CD4-positive, CD25-positive, alpha-beta regulatory T cell (primary cell): ENCODE measurements around the gene CRYGB. TPM values are rescaled to one million over a fixed set of nuclear protein-coding genes. Genes with fewer than 3 reads are reported as not detected.
A peak's percentile ranks its signal among the peaks of the same experiment; 100 is the strongest.
"Not testable (repeated sequence)": the region's sequence is repeated elsewhere in the genome, so short reads cannot be mapped to it uniquely, and the experiment has no call there.

ENCODE experiments used
- ATAC-seq, 2 donors: fragments of 150-1000 bp; cut with Tn5 transposase; one replicate each; pipeline ENCODE4 v1.10.0; 2021; ENCODE audit warnings: low read depth in 2 of 2, moderate number of reproducible peaks in 2 of 2, moderate library complexity in 1 of 2
- DNase-seq, 3 donors: peaks; one replicate each; pipeline versions ENCODE4 v3.0.0 to v3.0.0-alpha.2; 2012 to 2022; ENCODE audit warnings: mixed read lengths in 1 of 3
- H3K27ac ChIP-seq: one replicate; pipeline ENCODE4 v1.7.0; 2013; ENCODE audit warnings: mild to moderate bottlenecking, low read length; ENCODE audit not compliant: insufficient read depth, poor library complexity, severe bottlenecking
- H3K27me3 ChIP-seq: one replicate; pipeline ENCODE4 v1.7.0; 2013; ENCODE audit warnings: low read length; ENCODE audit not compliant: control insufficient read depth, insufficient read depth
- H3K36me3 ChIP-seq: one replicate; pipeline ENCODE4 v1.7.0; 2013; ENCODE audit warnings: mild to moderate bottlenecking, low read length, moderate library complexity; ENCODE audit not compliant: control insufficient read depth, insufficient read depth
- H3K4me1 ChIP-seq: 2 replicates; pipeline ENCODE4 v1.7.0; 2013; ENCODE audit warnings: mild to moderate bottlenecking, low read length; ENCODE audit not compliant: insufficient read depth, control insufficient read depth, poor library complexity, severe bottlenecking
- H3K4me3 ChIP-seq: one replicate; pipeline ENCODE4 v1.7.0; 2013; ENCODE audit warnings: low read depth, mild to moderate bottlenecking, low read length, moderate library complexity
- H3K9me3 ChIP-seq, 2 experiments: 1 replicate in 1 of 2; 2 replicates in 1 of 2; pipeline ENCODE4 v1.7.0; 2013; ENCODE audit warnings: low read length in 2 of 2, mild to moderate bottlenecking in 1 of 2, moderate library complexity in 1 of 2; ENCODE audit not compliant: control insufficient read depth in 2 of 2
- H3K27ac Mint-ChIP-seq, 3 donors: one replicate each; pipeline ENCODE4 v1.8.0; 2020 to 2022; ENCODE audit warnings: mild to moderate bottlenecking in 3 of 3, mixed read lengths in 3 of 3, moderate library complexity in 2 of 3
- H3K27me3 Mint-ChIP-seq: one replicate; pipeline ENCODE4 v1.8.0; 2022; ENCODE audit warnings: mild to moderate bottlenecking, mixed read lengths
- H3K36me3 Mint-ChIP-seq: one replicate; pipeline ENCODE4 v1.8.0; 2020; ENCODE audit warnings: mixed read lengths
- H3K4me1 Mint-ChIP-seq, 4 donors: one replicate each; pipeline ENCODE4 v1.8.0; 2020 to 2022; ENCODE audit warnings: mixed read lengths in 4 of 4, mild to moderate bottlenecking in 1 of 4
- H3K4me3 Mint-ChIP-seq, 4 donors: one replicate each; pipeline ENCODE4 v1.8.0; 2020 to 2022; ENCODE audit warnings: mild to moderate bottlenecking in 4 of 4, mixed read lengths in 4 of 4, moderate library complexity in 3 of 4
- H3K9me3 Mint-ChIP-seq, 7 donors: one replicate each; pipeline ENCODE4 v1.8.0; 2020 to 2022; ENCODE audit warnings: mixed read lengths in 7 of 7, mild to moderate bottlenecking in 3 of 7, moderate library complexity in 2 of 7
- polyA plus RNA-seq, 4 donors: library from polyadenylated mRNA; unstranded; fragments of 300-500 nt; fragmentation: Illumina TruSeq; gene quantifications; one replicate each; pipeline ENCODE4 v1.2.3, GENCODE V29; 2021
- total RNA-seq: library from RNA; stranded (reverse); gene quantifications from one replicate; pipeline ENCODE4 v1.2.3, GENCODE V29; 2022

The CRYGB gene
- total and polyA plus RNA-seq, 5 donors from 2014 or later, result not detected

DNA sequence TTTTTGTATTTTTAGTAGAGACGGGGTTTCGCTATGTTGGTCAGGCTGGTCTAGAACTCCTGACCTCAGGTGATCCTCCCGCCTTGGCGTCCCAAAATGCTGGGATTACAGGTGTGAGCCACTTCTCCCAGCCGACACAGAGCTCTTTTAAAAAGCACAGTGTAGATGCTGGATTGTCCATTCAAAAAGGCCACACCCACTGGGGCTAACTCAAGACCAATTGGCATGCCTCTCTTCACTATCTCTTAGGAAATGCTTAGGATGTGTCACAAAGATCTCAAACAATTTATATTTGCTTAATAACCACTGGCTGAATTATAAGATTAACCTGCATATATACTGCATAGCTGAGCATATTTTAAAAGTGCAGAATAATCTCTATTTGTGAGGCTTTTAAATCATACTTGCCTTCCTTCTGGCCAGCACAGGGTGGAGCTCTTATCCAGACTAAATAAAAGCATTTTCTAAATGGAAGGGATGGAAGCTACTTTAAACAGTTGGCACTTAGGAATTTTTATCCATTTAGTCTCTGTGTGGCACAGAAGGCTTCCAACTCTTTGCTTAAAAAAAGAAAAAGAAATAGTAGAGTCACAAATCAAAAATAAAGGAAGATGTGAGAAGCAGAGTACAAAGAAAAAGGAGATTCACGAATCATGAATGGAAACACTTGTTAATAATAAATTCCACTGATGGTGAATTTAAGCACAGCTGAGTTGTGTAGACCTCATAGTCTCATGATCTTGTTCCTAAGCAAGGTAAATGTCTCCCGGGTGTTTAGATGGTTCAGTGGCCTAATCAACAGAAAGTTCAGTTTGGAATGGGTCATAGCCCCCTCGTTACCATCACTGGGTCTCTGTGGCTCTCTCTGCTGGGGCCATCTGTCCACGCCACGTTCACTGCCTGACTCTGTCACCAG, 44.0 kb downstream of the CRYGB start:
- no peaks in the 10 kb centered on the region for H3K4me1 ChIP-seq

GRCh38 chr2:208099682-208100470, 46.1 kb downstream of the CRYGB start:
- Mint-ChIP-seq H3K27me3 (no peaks in the 10 kb centered on the region), H3K27ac (no peak overlapping the region), H3K4me3 (no peak overlapping the region), H3K36me3 (no peaks in the 10 kb centered on the region), H3K4me1 (peaks cover 0 to 10% (median 2%) of the 10 kb centered on the region in 4 donors), H3K9me3 (no peaks in the 10 kb centered on the region)
- H3K4me1 ChIP-seq, result no peaks in the 10 kb centered on the region
- no peaks in the 10 kb centered on the region for H3K27me3 ChIP-seq
- no peak for DNase-seq
- no peaks in the 10 kb centered on the region for H3K9me3 ChIP-seq
- no peak for ATAC-seq
- H3K4me3 ChIP-seq, result no peak overlapping the region
- no peak overlapping the region for H3K27ac ChIP-seq
- no peaks in the 10 kb centered on the region for H3K36me3 ChIP-seq

More for the DNA sequence above, 44.0 kb downstream of the CRYGB start:
- Mint-ChIP-seq H3K4me3 (no peak overlapping the region), H3K27me3 (no peaks in the 10 kb centered on the region), H3K9me3 (peaks cover 0 to 2% (median 0%) of the 10 kb centered on the region in 7 donors), H3K27ac (no peak overlapping the region), H3K36me3 (no peaks in the 10 kb centered on the region), H3K4me1 (peaks cover 0 to 10% (median 2%) of the 10 kb centered on the region in 4 donors)
- Histone ChIP-seq H3K27ac (no peak overlapping the region), H3K4me3 (no peak overlapping the region), H3K9me3 (no peaks in the 10 kb centered on the region), H3K27me3 (no peaks in the 10 kb centered on the region), H3K36me3 (no peaks in the 10 kb centered on the region)
- ATAC-seq (no peak), DNase-seq (no peak)

DNA sequence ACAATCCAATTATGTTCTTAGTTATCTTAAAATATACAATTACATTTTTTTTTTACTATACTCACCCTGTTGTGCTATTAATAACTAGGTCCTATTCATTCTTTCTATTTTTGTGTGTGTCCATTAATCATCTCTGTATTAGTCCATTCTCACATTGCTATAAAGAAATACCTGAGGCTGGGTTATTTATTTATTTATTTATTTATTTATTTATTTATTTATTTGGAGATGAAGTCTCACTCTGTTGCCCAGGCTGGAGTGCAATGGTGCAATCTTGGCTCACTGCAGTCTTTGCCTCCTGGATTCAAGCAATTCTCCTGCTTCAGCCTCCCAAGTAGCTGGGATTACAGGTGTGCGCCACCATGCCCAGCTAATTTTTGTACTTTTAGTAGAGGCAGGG, 47.3 kb downstream of the CRYGB start:
- not testable (repeated sequence) for H3K27me3 Mint-ChIP-seq, ATAC-seq, H3K9me3 ChIP-seq, H3K36me3 Mint-ChIP-seq, H3K27me3 ChIP-seq, H3K9me3 Mint-ChIP-seq, H3K27ac ChIP-seq, H3K4me3 Mint-ChIP-seq, H3K36me3 ChIP-seq, H3K27ac Mint-ChIP-seq, H3K4me3 ChIP-seq, DNase-seq, H3K4me1 ChIP-seq
- H3K4me1 Mint-ChIP-seq, result peaks cover 0 to 10% (median 2%) of the 10 kb centered on the region in 4 donors

DNA sequence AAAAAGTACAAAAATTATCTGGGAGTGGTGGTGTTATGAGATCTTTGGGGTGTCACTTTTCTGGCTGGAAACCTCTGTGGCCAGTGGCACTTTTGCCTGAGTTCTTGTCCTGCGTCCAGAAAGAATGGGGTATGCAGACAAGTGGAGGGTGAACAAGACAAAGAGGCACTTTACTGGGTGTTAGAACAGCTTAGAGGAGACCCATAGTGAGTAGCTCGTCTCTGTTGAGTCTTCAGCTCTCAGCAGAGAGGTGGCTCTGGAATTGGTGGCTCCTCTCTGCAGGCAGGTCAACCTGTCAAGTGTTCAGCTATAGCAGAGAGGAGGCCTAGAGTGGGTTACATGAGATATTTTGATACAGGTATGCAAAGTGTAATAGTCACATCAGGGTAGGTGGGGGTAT, 47.7 kb downstream of the CRYGB start:
- H3K36me3 Mint-ChIP-seq, result no peaks in the 10 kb centered on the region
- Histone ChIP-seq H3K27ac (no peak overlapping the region), H3K4me1 (no peaks in the 10 kb centered on the region), H3K36me3 (no peaks in the 10 kb centered on the region), H3K4me3 (no peak overlapping the region), H3K27me3 (no peaks in the 10 kb centered on the region), H3K9me3 (no peaks in the 10 kb centered on the region)
- H3K27me3 Mint-ChIP-seq, result no peaks in the 10 kb centered on the region
- DNase-seq (no peak), ATAC-seq (no peak)
- H3K4me1 Mint-ChIP-seq, result peaks cover 0 to 10% (median 2%) of the 10 kb centered on the region in 4 donors
- no peak overlapping the region for H3K27ac Mint-ChIP-seq
- no peak overlapping the region for H3K4me3 Mint-ChIP-seq
- no peaks in the 10 kb centered on the region for H3K9me3 Mint-ChIP-seq

DNA sequence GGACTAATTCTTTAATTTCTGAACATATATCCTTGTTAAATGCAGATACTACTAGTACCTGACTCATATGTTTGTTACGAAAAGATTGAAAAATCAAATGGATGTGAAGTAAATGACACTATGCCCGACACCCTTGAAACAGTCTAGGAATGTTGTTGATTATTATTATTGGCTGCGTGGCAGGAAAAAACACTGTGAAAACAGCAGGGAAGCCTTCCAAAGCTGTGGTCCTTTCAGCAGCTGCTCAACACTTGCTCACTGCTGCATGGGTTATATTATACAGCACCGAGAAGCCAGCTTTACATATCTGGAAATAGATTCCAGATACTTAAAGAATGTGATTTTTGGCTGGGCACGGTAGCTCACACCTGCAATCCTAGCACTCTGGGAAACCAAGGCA, 48.2 kb downstream of the CRYGB start:
- no peak overlapping the region for H3K4me3 Mint-ChIP-seq
- DNase-seq, result no peak

GRCh38 chr2:208097313-208097712, 48.6 kb downstream of the CRYGB start:
- DNase-seq (no peak), ATAC-seq (no peak)
- Mint-ChIP-seq H3K36me3 (no peaks in the 10 kb centered on the region), H3K27me3 (peaks cover 4% of the 10 kb centered on the region), H3K4me3 (no peak overlapping the region), H3K4me1 (peaks cover 0 to 10% (median 2%) of the 10 kb centered on the region in 4 donors), H3K9me3 (no peaks in the 10 kb centered on the region), H3K27ac (peak overlapping the region in 1 of 3 donors; percentile 23)
- Histone ChIP-seq H3K36me3 (no peaks in the 10 kb centered on the region), H3K27me3 (no peaks in the 10 kb centered on the region), H3K9me3 (no peaks in the 10 kb centered on the region), H3K27ac (no peak overlapping the region), H3K4me1 (no peaks in the 10 kb centered on the region), H3K4me3 (no peak overlapping the region)

More for the DNA sequence above, 48.2 kb downstream of the CRYGB start:
- H3K9me3 Mint-ChIP-seq, result no peaks in the 10 kb centered on the region
- no peaks in the 10 kb centered on the region for H3K9me3 ChIP-seq
- no peaks in the 10 kb centered on the region for H3K36me3 ChIP-seq
- H3K27me3 ChIP-seq, result no peaks in the 10 kb centered on the region
- H3K36me3 Mint-ChIP-seq, result no peaks in the 10 kb centered on the region
- no peak overlapping the region for H3K27ac Mint-ChIP-seq
- ATAC-seq, result no peak
- H3K4me1 Mint-ChIP-seq, result peaks cover 0 to 10% (median 2%) of the 10 kb centered on the region in 4 donors
- H3K4me1 ChIP-seq, result no peaks in the 10 kb centered on the region
- H3K27ac ChIP-seq, result no peak overlapping the region
- peaks cover 2% of the 10 kb centered on the region for H3K27me3 Mint-ChIP-seq
- no peak overlapping the region for H3K4me3 ChIP-seq

- ATAC-seq (no peak), DNase-seq (no peak)
- Mint-ChIP-seq H3K4me1 (peaks cover 0 to 3% (median under 1%) of the 10 kb centered on the region in 4 donors), H3K4me3 (no peak overlapping the region), H3K27ac (no peak overlapping the region), H3K9me3 (no peaks in the 10 kb centered on the region), H3K36me3 (no peaks in the 10 kb centered on the region), H3K27me3 (peaks cover 4% of the 10 kb centered on the region)
- no peaks in the 10 kb centered on the region for H3K9me3 ChIP-seq
- no peaks in the 10 kb centered on the region for H3K36me3 ChIP-seq
- H3K4me1 ChIP-seq, result no peaks in the 10 kb centered on the region
- no peak overlapping the region for H3K27ac ChIP-seq
- no peak overlapping the region for H3K4me3 ChIP-seq
- no peaks in the 10 kb centered on the region for H3K27me3 ChIP-seq
Measured at GRCh38 chr2:208096080-208096479, 49.9 kb downstream of the CRYGB start.
